Left renal cortex interstitium (tissue), 4 donors: ENCODE measurements around the gene SEC14L6. TPM values are rescaled to one million over a fixed set of nuclear protein-coding genes. Genes with fewer than 3 reads are reported as not detected.
"Not testable (repeated sequence)": the region's sequence is repeated elsewhere in the genome, so short reads cannot be mapped to it uniquely, and the experiment has no call there.

ENCODE experiments used
- DNase-seq, 4 donors: peaks; one replicate each; pipeline ENCODE4 v3.0.0-alpha.2; 2013; ENCODE audit warnings: low read depth in 4 of 4, low spot score in 2 of 4, missing footprints in 1 of 4
- polyA plus RNA-seq, 4 donors: library from polyadenylated mRNA; unstranded; fragments of 120-200 nt; gene quantifications; one replicate each; pipeline ENCODE4 v1.2.1, GENCODE V29; 2013; ENCODE audit not compliant: insufficient read length in 4 of 4

SEC14L6 gene
- polyA plus RNA-seq, 4 donors: 5.5 to 8.9 (median 7.4) TPM

DNA sequence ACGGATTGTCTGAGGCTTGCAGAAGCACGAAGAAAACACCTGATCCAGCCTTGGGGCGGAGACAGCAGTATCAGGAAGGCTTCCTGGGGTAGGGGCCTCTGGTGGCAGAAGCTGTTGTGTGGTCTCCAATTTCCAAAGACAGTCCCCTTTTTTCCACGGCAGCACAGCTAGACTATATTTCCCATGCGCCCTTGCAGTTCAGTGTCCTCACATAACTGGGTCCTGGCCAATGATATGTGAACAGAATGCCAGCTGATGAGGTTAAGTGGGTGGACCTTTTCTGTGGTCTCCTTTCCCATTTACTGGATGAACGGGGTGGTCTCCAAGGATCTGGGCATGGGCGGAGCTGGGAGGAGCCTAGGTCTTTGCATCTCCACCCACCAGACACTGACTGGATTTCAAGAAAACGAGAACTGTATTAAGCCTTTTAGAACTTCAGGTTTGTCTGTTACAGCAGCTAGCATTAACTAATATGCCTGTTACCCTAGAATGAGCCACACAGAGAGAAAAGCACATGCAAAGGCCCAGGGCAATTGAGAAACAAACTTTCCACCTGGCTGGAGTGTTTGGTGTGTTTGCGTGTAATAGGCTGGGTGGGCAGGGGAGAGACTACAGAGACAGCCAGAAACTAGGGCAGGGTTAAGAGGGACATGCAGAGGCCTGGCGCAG lies 21.7 kb upstream of the SEC14L6 start:
- no peak for DNase-seq

DNA sequence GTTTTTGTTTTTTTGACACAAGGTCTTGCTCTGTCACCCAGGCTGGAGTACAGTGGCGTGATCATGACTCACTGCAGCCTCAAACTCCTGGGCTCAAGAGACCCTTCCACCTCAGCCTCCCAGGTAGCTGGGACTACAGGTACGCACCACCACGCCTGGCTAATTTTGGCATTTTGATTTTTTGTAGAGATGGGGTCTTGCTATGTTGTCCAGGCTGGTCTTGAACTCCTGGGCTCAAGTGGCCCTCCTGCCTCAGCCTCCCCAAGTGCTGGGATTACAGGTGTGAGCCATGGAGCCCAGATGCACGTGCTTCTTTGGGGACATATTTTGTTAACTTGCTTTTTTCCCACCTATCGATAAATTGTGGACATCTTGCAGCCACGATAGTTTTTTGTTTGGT lies 20.7 kb upstream of the SEC14L6 start:
- not testable (repeated sequence) for DNase-seq

DNA sequence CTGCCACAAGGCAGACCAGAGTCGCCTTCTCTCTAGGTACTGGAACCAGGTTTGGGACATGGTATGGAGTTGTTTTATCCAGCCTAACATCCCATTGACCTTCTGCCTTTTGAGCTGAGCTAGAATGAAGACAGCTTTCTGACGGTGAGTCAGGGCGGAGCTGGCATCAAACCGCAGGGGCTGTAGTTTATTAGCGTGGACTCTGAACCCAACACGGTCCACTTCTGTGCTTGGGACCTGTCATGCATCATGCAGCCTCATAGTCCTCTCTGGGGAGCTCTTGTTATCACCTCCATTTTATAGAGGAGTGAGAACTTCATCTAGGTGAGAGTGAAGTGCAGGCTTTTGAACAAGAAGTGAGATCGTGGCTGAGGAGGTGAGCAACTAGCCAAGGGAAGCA lies 19.6 kb upstream of the SEC14L6 start:
- DNase-seq: no peak

DNA sequence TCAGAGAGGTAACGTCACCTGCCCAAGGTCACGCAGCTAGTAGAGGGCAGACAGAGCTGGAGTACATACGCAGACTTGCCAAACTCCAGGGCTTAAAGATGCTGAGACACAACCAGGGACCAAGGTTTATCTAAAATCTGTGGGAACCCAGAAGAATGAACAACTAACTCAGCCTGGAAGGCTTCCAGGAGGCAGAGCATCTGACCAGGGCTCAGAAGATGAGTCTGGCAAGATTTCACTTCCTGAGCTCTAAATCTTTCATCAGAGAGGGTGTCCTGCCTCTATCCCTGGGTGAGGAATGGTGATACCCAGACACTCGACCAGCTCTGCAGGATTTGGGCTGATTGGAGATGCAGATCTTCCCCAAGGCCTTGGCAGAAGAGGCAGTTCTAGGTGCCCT lies 18.8 kb upstream of the SEC14L6 start:
- DNase-seq: no peak

- DNase-seq: no peak
These were observed 18.2 kb upstream of the SEC14L6 start for GRCh38 chr22:30564761-30565119.

GRCh38 chr22:30564045-30564760 lies 17.7 kb upstream of the SEC14L6 start:
- no peak for DNase-seq

DNA sequence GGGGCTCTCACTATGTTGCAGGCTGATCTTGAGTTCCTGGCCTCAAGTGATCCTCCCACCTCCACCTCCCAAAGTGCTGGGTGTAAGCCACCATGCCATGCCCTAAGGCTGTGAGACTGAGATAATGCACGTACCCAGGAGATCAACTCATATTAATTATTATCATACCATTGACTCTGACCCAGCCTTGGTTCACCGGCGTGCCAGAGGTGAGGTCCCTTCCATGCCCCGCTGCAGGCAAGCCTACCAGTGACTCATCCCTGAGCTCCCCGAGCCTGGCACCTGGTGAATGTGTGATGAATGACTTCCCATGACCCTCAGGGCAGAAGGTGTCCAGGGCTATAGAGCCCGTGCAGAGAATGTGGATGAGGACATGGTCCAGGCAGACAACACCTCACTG lies 15.8 kb upstream of the SEC14L6 start:
- no peak for DNase-seq

DNA sequence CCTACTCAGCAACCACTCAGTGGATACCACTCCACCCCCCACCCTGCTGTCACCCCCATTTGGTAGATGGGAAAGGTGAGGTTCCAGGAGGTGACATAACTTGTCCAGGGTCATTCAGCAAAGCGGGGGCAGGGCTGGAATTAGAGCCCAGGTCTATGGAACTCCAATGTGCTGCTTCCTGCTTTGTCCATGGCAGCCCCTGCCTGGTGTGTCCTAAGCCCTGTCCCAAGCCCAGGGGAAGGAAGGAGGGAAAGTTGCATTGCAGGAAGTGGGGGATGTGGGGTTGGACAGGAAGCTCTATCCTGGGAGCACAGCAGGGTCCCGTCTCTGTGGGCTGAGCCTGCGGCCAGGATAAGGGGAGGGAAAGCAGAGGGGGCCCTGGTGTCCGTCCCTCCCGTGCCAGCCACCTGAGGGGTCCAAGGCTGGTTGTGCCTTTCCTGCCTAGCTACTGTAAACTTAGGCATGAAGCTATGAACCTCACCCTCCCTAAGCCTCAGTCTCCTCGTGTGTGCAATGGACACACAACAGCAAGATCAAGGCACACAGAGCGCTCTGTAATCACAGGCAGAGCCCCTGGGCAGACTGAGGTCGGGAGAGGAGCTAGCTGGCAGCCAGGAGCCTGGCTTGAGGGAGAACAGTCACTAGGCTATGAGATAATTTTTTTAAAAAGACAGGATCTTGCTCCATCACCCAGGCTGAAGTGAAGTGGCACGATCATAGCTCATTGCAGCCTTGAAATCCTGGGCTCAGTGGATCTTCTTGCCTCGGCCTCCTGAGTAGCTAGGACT lies 15.1 kb upstream of the SEC14L6 start:
- DNase-seq: no peak

DNA sequence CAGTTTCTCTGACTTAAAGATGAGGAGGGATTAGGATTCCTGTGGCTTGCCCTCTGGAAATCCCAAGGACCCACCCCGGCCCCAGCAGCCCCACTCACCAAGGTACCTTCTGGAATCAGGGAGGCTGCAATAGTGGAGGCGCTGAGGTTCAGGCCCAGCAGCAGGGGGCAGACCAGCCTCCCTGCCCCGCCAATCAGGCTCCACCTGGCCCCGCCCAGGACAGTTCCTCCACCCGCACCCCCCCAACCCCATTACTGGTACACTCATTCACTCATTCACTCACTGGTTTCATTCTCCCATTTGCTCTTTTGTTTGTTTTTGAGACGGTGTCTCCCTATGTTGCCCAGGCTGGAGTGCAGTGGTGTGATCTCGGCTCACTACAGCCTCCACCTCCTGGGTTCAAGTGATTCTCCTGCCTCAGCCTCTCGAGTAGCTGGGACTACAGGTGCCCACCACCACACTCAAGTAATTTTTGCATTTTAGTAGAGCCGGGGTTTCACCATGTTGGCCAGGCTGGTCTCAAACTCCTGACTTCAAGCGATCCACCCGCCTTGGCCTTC lies 14.2 kb upstream of the SEC14L6 start:
- DNase-seq: not testable (repeated sequence)

DNA sequence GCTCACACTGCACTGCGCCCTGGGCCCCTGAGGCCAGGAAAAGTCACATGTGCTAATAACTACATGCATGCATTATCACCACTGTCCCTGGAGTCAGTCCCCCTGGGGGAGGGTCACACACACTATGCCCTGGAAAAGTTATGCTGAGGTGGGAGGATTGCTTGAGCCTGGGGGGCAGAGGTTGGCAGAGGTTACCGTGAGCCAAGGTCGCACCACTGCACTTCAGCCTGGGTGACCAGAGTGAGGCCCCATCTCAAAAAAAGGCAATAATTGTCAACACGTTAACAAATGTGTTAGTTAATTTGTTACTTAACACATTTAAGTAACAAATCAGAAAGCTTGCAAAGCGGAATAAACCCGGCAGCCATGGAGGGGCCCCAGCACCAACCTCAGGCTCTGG lies 13.3 kb upstream of the SEC14L6 start:
- DNase-seq: no peak

DNA sequence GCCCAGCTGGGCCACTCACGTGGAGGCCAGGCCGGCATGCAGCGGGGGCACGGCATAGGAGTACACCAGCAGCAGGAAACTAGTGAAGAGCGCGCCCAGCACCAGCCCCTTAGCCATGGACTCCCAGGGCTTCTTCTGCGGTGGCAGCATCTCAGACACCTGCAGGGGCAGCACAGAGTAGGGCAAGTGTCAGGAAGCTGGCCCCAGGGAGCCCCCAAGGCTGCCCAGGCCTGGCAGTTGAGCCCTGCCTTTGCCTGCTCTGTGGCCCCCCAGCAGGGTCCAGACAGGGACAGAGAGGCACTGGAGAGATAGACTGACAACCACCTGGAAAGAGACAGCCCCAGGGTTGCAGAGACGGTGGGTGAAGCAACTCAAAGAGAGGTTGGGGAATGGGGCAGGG lies 10.7 kb upstream of the SEC14L6 start:
- no peak for DNase-seq

- DNase-seq: no peak
These were observed 9.8 kb upstream of the SEC14L6 start for GRCh38 chr22:30556388-30556787.

DNA sequence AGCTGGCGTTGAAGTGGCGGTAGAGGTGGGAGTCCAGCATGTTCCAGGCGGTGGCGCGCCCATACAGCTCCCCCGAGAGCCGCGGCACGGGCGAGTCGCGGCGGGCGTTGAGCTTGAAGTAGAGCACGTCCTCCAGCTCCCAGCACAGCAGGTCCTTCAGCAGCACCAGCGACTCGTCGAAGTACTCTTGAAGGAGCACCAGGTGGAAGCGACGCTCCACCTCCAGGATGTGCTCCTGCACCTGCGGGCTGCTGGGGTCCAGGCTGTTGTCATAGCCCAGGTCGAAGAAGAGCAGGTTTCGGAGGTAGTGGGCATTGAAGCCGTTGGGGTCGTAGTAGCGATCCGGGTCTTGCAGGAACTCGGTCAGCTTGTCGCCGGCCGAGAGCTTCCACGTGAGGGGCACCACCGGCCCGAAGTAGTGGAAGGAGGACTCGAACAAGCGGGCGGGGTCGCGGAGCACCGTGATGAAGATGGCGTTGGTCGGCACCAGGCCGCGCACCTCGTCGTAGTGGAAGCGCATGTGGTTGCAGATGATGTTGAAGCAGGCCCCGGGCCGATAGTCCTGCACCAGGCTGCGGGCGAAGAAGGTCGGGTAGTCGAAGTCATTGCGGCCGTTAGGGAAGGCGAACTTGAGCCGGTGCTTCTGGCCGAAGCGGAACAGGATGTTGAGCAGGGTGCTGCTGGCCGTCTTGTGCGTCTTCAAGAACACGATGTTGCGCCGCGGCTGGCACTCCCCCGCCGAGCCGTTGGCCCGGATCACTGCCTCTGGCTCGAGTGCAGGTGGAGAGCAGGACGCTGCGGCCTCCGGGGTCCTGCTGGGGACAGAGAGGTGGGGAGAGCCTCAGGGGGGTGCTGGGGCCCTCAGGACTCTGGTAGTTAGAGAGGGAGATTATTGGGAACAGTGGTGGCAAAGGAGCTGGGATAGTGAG lies 9.0 kb upstream of the SEC14L6 start:
- DNase-seq: no peak

- no peak for DNase-seq
These were observed 7.4 kb upstream of the SEC14L6 start for GRCh38 chr22:30553971-30554370.

GRCh38 chr22:30552719-30553118 lies 6.2 kb upstream of the SEC14L6 start:
- no peak for DNase-seq

DNA sequence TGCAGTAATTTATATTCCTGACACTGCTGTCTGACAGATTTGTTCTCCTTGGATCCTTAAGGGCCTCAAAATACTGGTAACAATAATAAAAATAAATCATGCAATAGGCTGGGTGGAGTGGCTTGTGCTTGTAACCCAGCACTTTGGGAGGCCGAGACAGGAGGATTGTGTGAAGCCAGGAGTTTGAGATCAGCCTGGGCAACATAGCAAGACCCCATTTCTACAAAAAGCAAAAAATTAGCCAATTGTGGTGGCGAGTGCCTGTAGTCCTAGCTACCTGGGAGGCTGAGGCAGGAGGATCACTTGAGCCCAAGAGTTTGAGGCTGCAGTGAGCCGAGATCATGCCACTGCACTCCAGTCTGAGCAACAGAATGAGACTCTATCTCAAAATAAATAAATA lies 5.3 kb upstream of the SEC14L6 start:
- not testable (repeated sequence) for DNase-seq

DNA sequence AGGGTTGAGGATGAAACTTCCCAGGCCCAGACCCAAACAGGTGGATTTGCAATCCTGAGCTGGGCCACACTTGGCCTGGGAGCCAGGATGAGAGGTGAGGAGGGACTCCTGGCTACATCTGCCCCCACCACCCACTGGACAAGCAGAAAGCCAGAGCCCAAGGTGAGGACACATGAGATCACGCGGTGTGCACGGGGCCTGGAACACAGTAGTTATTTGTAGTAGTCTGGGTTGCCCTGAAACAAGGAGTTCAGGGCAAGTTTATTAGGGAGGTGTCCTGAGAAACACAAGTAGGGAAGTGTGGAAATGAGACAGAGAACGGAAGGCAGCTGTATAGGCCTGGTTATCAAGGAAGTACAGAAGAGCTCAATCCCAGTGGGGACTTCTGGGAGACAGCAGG lies 647 bp upstream of the SEC14L6 start:
- no peak for DNase-seq

DNA sequence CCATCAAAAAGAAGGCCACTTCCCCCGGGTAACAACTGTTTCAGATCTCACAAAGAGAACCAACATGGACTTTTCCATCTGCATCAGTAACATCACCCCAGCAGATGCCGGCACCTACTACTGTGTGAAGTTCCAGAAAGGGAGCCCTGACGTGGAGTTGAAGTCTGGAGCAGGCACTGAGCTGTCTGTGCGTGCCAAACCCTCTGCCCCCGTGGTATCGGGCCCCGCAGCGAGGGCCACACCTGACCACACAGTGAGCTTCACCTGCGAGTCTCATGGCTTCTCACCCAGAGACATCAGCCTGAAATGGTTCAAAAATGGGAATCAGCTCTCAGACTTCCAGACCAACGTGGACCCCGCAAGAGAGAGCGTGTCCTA lies 3.7 kb downstream of the SEC14L6 start:
- no peak for DNase-seq

DNA sequence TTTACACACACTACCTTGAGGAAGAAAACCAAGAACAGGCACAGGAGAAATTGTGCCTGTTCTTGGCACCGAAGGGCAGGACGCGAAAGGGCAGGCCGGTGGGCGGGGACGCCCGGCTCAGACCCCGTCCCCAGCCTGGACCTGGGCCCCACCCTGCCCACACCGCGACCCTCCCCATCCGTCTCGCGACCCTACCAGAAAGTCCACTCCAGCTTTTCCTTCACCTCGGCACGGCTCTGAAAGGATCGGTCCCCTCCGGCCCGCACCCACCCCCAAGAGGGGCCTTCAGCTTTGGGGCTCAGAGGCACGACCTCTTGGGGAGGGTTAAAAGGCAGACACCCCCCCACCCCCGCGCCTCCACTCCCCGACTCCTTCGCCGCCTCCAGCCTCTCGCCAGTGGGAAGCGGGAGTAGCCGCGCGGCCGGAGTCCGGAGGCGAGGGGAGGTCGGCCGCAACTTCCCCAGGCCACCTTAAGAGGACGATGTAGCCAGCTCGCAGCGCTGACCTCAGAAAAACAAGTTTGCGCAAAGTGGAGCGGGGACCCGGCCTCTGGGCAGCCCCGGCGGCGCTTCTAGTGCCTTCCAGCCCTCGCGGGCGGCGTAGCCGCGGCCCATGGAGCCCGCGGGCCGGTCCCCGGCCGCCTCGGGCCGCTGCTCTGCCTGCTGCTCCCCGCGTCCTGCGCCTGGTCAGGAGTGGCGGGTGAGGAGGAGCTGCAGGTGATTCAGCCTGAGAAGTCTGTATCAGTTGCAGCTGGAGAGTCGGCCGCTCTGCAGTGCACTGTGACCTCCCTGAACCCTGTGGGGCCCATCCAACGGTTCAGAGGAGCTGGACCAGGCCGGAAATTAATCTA lies 4.4 kb downstream of the SEC14L6 start:
- DNase-seq: peak in 1 of 4 donors; percentile 15
